ENCODE results near the gene NELL1.

- TF ChIP-seq, protein P1, sequence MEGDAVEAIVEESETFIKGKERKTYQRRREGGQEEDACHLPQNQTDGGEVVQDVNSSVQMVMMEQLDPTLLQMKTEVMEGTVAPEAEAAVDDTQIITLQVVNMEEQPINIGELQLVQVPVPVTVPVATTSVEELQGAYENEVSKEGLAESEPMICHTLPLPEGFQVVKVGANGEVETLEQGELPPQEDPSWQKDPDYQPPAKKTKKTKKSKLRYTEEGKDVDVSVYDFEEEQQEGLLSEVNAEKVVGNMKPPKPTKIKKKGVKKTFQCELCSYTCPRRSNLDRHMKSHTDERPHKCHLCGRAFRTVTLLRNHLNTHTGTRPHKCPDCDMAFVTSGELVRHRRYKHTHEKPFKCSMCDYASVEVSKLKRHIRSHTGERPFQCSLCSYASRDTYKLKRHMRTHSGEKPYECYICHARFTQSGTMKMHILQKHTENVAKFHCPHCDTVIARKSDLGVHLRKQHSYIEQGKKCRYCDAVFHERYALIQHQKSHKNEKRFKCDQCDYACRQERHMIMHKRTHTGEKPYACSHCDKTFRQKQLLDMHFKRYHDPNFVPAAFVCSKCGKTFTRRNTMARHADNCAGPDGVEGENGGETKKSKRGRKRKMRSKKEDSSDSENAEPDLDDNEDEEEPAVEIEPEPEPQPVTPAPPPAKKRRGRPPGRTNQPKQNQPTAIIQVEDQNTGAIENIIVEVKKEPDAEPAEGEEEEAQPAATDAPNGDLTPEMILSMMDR (IDR thresholded peaks at IDR 0.05), result no peak
- TF ChIP-seq POLR2AphosphoS5 (IDR thresholded peaks at IDR 0.05) (no peak), POLR2A (IDR thresholded peaks at IDR 0.05) (no peak)
Observed at GRCh38 chr11:21343204-21343603, 673.8 kb downstream of the NELL1 start.

Measured in prostate gland (tissue), 2 donors.